ENCODE data around the gene ROR2.
A peak's percentile ranks its signal among the peaks of the same experiment; 100 is the strongest.
"Not testable (repeated sequence)": the region's sequence is repeated elsewhere in the genome, so short reads cannot be mapped to it uniquely, and the experiment has no call there.

Gene ROR2

GRCh38 chr9:91949946-91950664 is at the start of gene ROR2:
ROR2 (minus strand) TSS chr9:91950228.
- peak; percentile 28 for DNase-seq (ENCODE audit: extremely low spot score, insufficient read length, low read depth)
- no peak for FAIRE-seq

- FAIRE-seq, result no peak
Measured at GRCh38 chr9:91995000-91995655, 45.1 kb upstream of the ROR2 start.

DNA sequence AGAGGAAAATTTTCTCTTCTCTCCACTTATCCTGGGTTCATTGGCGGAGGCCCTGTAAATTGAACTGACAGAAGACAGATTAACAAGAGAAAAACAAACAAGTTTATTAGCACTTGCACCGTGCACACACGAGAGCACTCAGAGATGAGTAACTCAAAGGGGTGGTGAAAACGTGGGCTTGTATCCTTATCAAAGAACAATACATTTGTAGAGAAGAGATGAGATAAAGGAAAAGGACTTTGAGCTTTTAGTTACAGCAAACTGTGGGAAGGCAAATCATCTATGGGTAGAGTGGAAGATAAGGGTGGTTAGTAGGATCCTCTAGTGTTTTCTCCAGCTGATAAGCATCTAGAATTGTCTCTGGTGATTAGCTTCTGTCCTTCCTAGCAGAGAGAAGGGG is 44.4 kb upstream of the ROR2 start:
- FAIRE-seq, result no peak

More at GRCh38 chr9:91995000-91995655, 45.1 kb upstream of the ROR2 start:
- no peak for DNase-seq (ENCODE audit: extremely low spot score, insufficient read length, low read depth)

GRCh38 chr9:91992461-91993041 is 42.5 kb upstream of the ROR2 start:
- DNase-seq (ENCODE audit: extremely low spot score, insufficient read length, low read depth) (no peak), FAIRE-seq (no peak)

More for the DNA sequence above, 44.4 kb upstream of the ROR2 start:
- no peak for DNase-seq (ENCODE audit: extremely low spot score, insufficient read length, low read depth)

GRCh38 chr9:91991721-91992341 is 41.8 kb upstream of the ROR2 start:
- FAIRE-seq, result no peak
- no peak for DNase-seq (ENCODE audit: extremely low spot score, insufficient read length, low read depth)

GRCh38 chr9:91986248-91986647 is 36.2 kb upstream of the ROR2 start:
- FAIRE-seq, result no peak

DNA sequence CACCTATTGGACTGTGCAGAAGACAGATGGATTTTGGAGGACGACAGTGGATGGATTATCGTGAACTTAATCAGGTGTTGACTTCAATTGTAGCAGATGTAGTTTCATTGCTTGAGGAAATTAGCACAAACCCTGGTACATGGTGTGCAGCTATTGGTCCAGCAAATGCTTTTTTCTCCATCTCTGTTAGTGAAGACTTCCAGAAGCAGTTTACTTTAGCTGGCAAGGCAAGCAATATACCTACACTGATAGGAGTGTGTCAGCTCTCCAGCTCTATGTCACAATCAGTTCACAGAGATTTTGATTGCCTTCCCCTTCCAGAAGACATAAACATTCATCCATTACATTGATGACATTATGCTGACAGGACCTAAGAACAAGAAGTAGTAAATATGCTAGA is 35.7 kb upstream of the ROR2 start:
- DNase-seq (ENCODE audit: extremely low spot score, insufficient read length, low read depth) (no peak), FAIRE-seq (no peak)

More at GRCh38 chr9:91986248-91986647, 36.2 kb upstream of the ROR2 start:
- DNase-seq (ENCODE audit: extremely low spot score, insufficient read length, low read depth), result no peak

GRCh38 chr9:91978740-91979414 is 28.8 kb upstream of the ROR2 start:
- FAIRE-seq (no peak), DNase-seq (ENCODE audit: extremely low spot score, insufficient read length, low read depth) (no peak)

GRCh38 chr9:91975254-91975653 is 25.2 kb upstream of the ROR2 start:
- not testable (repeated sequence) for FAIRE-seq; DNase-seq (ENCODE audit: extremely low spot score, insufficient read length, low read depth)

- DNase-seq (ENCODE audit: extremely low spot score, insufficient read length, low read depth) (no peak), FAIRE-seq (no peak)
Measured at GRCh38 chr9:91972711-91973110, 22.7 kb upstream of the ROR2 start.

DNA sequence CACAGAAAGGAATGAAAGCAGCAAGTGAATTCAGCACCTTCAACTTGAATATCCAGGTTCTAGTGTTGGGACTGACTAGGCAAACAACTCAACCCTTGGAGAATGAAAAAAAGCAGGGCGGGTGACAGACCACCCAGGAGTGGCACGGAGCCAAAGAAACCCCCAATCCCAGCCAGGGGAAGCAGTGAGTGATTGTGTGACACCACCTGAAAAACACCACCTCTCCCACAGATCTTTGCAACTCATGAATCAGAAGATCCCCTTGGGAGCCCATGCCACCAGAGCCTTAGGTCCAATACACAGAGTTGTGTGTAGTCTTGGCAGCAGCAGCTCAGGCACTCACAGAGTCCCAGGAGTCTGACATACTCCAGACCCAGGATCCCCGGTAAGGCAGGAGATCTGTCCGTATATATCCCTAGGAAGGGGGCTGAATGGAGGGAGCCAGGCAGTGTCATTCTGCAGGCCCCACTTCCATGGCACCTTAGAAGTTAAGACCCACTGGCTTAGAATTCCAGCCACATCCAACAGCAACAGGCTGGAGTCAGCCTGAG is 22.1 kb upstream of the ROR2 start:
- FAIRE-seq (no peak), DNase-seq (ENCODE audit: extremely low spot score, insufficient read length, low read depth) (no peak)

DNA sequence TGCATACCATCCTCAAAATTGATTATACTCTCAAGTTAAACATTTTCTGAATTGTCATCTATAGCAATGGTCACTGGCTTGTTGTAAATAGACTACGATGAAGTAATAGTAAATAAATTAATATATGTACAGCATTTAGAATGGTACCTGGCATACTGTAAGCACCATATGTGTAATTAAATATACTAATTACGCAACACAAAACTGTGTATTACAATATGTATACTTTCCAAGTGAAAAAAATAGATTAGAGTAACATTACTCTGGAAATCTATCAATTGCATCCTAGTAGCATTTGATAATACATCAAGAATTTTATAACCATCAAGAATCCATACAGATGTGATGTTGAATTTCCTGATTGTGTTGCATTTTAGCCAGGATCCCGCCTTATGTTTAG is 17.2 kb upstream of the ROR2 start:
- FAIRE-seq, result no peak

GRCh38 chr9:91966503-91966902 is 16.5 kb upstream of the ROR2 start:
- DNase-seq (ENCODE audit: extremely low spot score, insufficient read length, low read depth), result no peak
- FAIRE-seq, result no peak

More for the DNA sequence above, 17.2 kb upstream of the ROR2 start:
- no peak for DNase-seq (ENCODE audit: extremely low spot score, insufficient read length, low read depth)

DNA sequence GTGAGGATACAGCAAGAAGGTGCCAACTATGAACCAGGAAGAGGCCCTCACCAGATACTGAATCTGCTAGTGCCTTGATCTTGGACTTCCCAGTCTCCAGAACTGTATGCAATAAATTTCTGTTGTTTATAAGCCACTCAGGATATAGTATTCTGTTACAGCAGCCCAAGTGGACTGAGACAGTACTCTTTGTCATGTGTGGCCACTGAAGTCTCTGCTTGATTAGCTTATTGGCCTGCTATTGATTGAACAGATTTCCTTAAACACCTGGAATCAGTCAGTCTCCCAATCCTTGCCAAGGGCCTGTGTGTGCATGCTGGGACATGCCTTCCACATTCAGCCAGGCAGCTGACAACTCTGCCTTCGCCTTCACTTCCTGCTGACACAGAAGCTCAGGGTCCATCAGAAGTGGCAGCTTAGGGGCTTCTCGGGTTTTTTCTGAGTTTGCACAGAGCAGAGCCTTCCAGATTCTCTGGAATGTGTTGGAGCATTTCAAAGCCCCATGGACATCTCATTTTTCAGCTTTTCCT is 13.7 kb upstream of the ROR2 start:
- DNase-seq (ENCODE audit: extremely low spot score, insufficient read length, low read depth) (no peak), FAIRE-seq (no peak)

DNA sequence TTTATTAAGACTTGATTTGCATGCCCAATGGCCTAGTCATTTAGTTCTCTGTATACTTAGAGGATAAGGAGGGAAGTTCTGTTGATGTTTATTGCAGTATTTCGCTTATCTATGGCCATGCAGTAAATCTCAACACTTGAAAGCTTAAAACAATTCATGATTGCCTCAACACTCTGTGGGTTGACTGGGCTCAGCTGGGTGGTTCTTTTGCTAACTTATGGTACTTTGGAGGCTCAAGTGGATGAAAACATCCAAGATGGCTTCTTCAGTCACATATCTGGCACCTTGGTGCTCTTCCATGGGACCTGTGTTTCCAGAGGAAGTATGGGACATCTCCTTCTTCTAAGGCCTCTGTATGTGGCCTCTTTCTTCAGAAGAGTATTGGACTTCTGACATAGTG is 10.3 kb upstream of the ROR2 start:
- no peak for DNase-seq (ENCODE audit: extremely low spot score, insufficient read length, low read depth)
- FAIRE-seq, result no peak

DNA sequence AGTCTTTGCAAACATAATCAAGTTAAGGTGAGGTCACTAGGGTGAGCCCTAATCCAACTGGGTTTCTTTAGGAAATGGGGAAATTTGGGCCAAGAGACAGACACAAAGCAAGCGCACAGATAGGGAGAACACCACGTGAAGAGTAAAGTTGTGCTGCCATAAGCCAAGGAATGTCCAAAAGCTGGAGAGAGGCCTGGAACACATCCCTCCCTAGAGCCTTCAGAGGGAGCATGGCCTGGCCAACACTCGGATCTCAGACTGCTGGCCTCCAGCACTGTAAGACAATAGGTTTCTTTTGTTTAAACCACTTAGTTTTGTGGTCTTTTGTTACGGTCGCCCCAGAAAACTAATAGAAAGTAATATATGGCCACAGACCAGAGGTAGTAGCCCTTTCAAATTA is 8.1 kb upstream of the ROR2 start:
- no peak for DNase-seq (ENCODE audit: extremely low spot score, insufficient read length, low read depth)
- no peak for FAIRE-seq

DNA sequence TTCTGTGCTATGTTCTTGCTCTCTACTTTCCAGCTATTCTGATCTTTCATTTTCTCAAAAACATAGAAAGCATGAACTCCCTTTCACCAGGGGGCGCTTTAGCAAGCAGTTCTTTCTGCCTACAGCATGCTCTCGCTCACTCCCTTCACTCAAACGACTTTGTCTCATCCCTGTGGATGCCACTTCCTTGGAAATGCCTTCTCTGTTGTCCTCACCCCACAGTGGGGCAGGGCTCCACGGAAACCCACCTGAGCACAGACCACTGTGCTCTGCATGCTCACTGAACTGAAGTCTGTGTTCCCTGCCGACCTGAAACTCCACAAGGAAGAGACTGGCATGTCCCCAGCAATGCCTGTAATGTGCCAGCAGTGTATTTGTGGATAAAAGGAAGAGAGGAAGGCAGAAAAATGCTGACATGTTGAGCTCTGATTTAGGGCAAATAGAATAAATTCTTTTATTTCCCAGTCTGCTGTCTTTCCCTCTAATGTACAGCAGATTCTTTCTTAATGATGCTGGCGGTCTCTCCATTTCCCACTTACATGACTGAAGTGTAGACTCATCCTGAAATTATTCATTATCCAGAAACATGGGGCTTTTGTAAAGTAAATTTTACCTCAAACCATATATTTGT is 4.9 kb upstream of the ROR2 start:
- no peak for DNase-seq (ENCODE audit: extremely low spot score, insufficient read length, low read depth)
- peak; percentile 56 for FAIRE-seq

DNA sequence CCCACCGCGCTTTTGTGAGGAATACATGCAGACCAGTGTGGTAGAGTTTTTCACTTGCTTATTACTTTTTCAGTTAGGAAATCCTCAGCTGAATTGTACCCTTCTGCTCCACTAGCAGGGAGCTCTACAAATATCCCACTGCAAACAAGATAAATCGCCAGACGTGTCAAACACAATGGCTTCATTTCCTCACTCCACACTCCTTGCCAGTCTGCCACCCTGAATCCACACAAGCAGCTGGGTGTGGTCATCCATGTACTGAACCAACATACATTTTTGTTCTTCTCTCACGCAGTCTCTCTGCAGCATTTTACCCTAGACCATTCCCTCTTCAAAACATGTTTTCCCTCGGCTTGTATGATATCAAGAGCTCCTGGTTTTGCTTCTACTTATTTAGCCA is 3.7 kb upstream of the ROR2 start:
- no peak for FAIRE-seq

GRCh38 chr9:91951944-91952520 is 2.0 kb upstream of the ROR2 start:
- FAIRE-seq (no peak), DNase-seq (ENCODE audit: extremely low spot score, insufficient read length, low read depth) (no peak)

More for the DNA sequence above, 3.7 kb upstream of the ROR2 start:
- DNase-seq (ENCODE audit: extremely low spot score, insufficient read length, low read depth), result no peak
